ENCODE results near the gene SECISBP2L.

Gene SECISBP2L

DNA sequence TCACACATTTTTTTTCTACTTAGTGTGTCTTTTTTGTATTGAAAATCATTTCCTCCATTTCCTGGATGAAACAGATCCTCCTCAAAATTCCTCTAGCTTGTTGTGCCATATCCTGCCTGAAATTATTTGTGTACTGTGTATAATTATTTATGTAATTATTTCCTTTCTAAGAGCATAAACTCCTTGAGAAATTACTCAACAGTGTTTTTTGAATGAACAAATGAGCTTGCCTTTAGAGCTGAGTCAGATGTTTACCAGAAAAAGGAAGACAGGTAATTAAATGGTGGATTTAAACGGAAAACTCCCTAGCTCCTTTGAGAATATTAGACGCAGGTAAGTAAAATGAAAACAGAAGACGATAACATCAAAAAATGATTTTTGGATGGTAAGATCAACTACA, 13.2 kb upstream of the SECISBP2L start:
- no peaks in the 10 kb centered on the region for H3K36me3 ChIP-seq (ENCODE audit: insufficient read depth, low read length)
- H3K9ac ChIP-seq (ENCODE audit: low read depth, low read length): no peak overlapping the region
- TF ChIP-seq EZH2 (IDR thresholded peaks at IDR 0.05; ENCODE audit: borderline replicate concordance, low read depth, low read length, severe bottlenecking): no peak
- TF ChIP-seq, protein P1, sequence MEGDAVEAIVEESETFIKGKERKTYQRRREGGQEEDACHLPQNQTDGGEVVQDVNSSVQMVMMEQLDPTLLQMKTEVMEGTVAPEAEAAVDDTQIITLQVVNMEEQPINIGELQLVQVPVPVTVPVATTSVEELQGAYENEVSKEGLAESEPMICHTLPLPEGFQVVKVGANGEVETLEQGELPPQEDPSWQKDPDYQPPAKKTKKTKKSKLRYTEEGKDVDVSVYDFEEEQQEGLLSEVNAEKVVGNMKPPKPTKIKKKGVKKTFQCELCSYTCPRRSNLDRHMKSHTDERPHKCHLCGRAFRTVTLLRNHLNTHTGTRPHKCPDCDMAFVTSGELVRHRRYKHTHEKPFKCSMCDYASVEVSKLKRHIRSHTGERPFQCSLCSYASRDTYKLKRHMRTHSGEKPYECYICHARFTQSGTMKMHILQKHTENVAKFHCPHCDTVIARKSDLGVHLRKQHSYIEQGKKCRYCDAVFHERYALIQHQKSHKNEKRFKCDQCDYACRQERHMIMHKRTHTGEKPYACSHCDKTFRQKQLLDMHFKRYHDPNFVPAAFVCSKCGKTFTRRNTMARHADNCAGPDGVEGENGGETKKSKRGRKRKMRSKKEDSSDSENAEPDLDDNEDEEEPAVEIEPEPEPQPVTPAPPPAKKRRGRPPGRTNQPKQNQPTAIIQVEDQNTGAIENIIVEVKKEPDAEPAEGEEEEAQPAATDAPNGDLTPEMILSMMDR (IDR thresholded peaks at IDR 0.05; ENCODE audit: borderline replicate concordance, extremely low read depth, low read length, poor library complexity, severe bottlenecking): no peak
- peaks cover 5% of the 10 kb centered on the region; the same call in 1 of the 2 replicates for H3K4me1 ChIP-seq (ENCODE audit: insufficient read depth, low read length)
- no peak overlapping the region for H2AFZ ChIP-seq (ENCODE audit: low read depth, low read length)
- H3K79me2 ChIP-seq (ENCODE audit: insufficient read depth, low read length): no peaks in the 10 kb centered on the region
- DNase-seq (no peak), ATAC-seq (ENCODE audit: insufficient read depth, low read depth) (no peak)
- H3K27me3 ChIP-seq (ENCODE audit: insufficient read depth, low read length, poor library complexity): no peaks in the 10 kb centered on the region
- no peak overlapping the region for H3K4me2 ChIP-seq (ENCODE audit: insufficient read depth, low read length)
- H4K20me1 ChIP-seq (ENCODE audit: insufficient read depth, low read length): no peaks in the 10 kb centered on the region
- H3K27ac ChIP-seq (ENCODE audit: low read length): no peak overlapping the region
- no peak overlapping the region for H3K4me3 ChIP-seq (ENCODE audit: low read depth in 1 of 2, low read length in 2 of 2)
- no peaks in the 10 kb centered on the region for H3K9me3 ChIP-seq (ENCODE audit: insufficient read depth, low read length, severe bottlenecking)

DNA sequence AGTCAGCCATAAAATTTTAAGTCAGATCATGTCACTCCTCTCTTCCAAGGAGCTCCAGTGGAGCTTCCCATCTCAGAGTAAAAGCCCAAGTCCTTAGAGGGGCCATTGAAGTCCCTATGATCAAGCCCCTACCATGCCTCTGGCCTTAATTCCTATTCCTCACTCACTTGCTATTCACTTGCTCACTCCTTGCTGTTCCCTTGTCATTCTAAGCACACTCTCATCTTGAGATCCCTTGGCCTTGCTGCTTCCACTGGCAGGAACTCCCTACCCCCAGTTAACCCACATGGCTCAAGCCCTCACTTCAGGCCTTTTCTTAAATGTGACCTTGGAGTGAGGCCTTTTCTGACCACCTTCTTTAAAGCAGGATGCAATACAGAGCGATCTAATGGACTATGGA, 12.3 kb upstream of the SECISBP2L start:
- no peaks in the 10 kb centered on the region for H3K36me3 ChIP-seq (ENCODE audit: insufficient read depth, low read length)

DNA sequence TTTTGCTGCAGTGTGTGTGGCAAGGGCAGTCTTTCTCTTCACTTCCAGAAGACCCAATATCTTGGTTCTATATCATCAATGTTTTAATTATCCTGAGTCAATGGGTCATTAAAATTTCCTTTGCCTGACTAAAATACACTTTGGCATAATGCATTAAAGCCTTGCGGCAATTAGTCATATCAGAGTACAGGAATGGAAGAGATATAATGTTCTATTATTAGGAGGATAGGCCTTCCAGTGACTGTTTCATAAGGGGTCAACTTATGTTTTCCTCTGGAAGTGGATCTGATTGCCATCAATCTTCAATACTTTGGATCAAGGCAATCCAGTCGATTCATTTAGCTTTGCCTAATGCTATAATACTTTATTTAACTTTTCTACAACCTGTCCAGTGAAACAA, 9.4 kb upstream of the SECISBP2L start:
- H3K79me2 ChIP-seq (ENCODE audit: insufficient read depth, low read length): no peaks in the 10 kb centered on the region
- peaks cover under 1% of the 10 kb centered on the region; the same call in 1 of the 2 replicates for H3K4me1 ChIP-seq (ENCODE audit: insufficient read depth, low read length)
- H3K4me2 ChIP-seq (ENCODE audit: insufficient read depth, low read length): no peak overlapping the region
- no peaks in the 10 kb centered on the region for H3K36me3 ChIP-seq (ENCODE audit: insufficient read depth, low read length)
- no peaks in the 10 kb centered on the region for H3K27me3 ChIP-seq (ENCODE audit: insufficient read depth, low read length, poor library complexity)
- H3K4me3 ChIP-seq (ENCODE audit: low read depth in 1 of 2, low read length in 2 of 2): no peak overlapping the region
- H4K20me1 ChIP-seq (ENCODE audit: insufficient read depth, low read length): no peaks in the 10 kb centered on the region
- no peak overlapping the region for H3K27ac ChIP-seq (ENCODE audit: low read length)
- ATAC-seq (ENCODE audit: insufficient read depth, low read depth) (no peak), DNase-seq (no peak)
- H2AFZ ChIP-seq (ENCODE audit: low read depth, low read length): no peak overlapping the region
- no peak for TF ChIP-seq EZH2 (IDR thresholded peaks at IDR 0.05; ENCODE audit: borderline replicate concordance, low read depth, low read length, severe bottlenecking)
- TF ChIP-seq, protein P1 (IDR thresholded peaks at IDR 0.05; ENCODE audit: borderline replicate concordance, extremely low read depth, low read length, poor library complexity, severe bottlenecking): no peak
- no peak overlapping the region for H3K9ac ChIP-seq (ENCODE audit: low read depth, low read length)
- H3K9me3 ChIP-seq (ENCODE audit: insufficient read depth, low read length, severe bottlenecking): no peaks in the 10 kb centered on the region

More for the DNA sequence above, 12.3 kb upstream of the SECISBP2L start:
- peaks cover 5% of the 10 kb centered on the region; the same call in 1 of the 2 replicates for H3K4me1 ChIP-seq (ENCODE audit: insufficient read depth, low read length)
- no peaks in the 10 kb centered on the region for H3K27me3 ChIP-seq (ENCODE audit: insufficient read depth, low read length, poor library complexity)
- H3K79me2 ChIP-seq (ENCODE audit: insufficient read depth, low read length): no peaks in the 10 kb centered on the region
- H3K27ac ChIP-seq (ENCODE audit: low read length): no peak overlapping the region
- H4K20me1 ChIP-seq (ENCODE audit: insufficient read depth, low read length): no peaks in the 10 kb centered on the region
- H3K9ac ChIP-seq (ENCODE audit: low read depth, low read length): no peak overlapping the region
- no peak for ATAC-seq (ENCODE audit: insufficient read depth, low read depth)
- no peak overlapping the region for H3K4me3 ChIP-seq (ENCODE audit: low read depth in 1 of 2, low read length in 2 of 2)
- TF ChIP-seq, protein P1 (IDR thresholded peaks at IDR 0.05; ENCODE audit: borderline replicate concordance, extremely low read depth, low read length, poor library complexity, severe bottlenecking): no peak
- no peak for TF ChIP-seq EZH2 (IDR thresholded peaks at IDR 0.05; ENCODE audit: borderline replicate concordance, low read depth, low read length, severe bottlenecking)
- DNase-seq: no peak
- H3K4me2 ChIP-seq (ENCODE audit: insufficient read depth, low read length): no peak overlapping the region
- no peaks in the 10 kb centered on the region for H3K9me3 ChIP-seq (ENCODE audit: insufficient read depth, low read length, severe bottlenecking)
- H2AFZ ChIP-seq (ENCODE audit: low read depth, low read length): no peak overlapping the region

DNA sequence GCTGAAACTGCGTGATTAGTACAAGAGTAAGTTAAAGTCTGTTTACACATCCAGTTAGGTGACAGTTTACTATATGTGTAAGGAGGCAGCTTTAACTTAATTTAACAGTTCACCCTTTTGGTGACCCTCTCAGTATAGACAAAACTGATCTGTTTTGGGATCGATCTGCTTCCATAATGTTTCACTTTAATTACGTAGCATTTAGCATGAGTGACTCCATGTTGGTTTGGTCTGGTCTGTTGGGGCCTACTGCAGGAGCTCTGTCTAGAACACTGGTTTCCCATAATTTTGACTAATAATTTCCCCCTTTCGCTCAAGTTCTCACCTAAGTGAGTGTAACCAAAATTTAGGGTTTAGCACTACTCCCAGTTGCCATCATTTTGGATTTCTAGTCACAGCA, 6.4 kb upstream of the SECISBP2L start:
- no peak overlapping the region for H2AFZ ChIP-seq (ENCODE audit: low read depth, low read length)
- H3K9ac ChIP-seq (ENCODE audit: low read depth, low read length): no peak overlapping the region
- H3K4me2 ChIP-seq (ENCODE audit: insufficient read depth, low read length): no peak overlapping the region
- H3K4me3 ChIP-seq (ENCODE audit: low read depth in 1 of 2, low read length in 2 of 2): no peak overlapping the region
- no peaks in the 10 kb centered on the region for H3K4me1 ChIP-seq (ENCODE audit: insufficient read depth, low read length)
- no peak overlapping the region for H3K27ac ChIP-seq (ENCODE audit: low read length)
- no peaks in the 10 kb centered on the region for H3K9me3 ChIP-seq (ENCODE audit: insufficient read depth, low read length, severe bottlenecking)
- ATAC-seq (ENCODE audit: insufficient read depth, low read depth) (no peak), DNase-seq (no peak)
- no peaks in the 10 kb centered on the region for H3K79me2 ChIP-seq (ENCODE audit: insufficient read depth, low read length)
- H3K27me3 ChIP-seq (ENCODE audit: insufficient read depth, low read length, poor library complexity): no peaks in the 10 kb centered on the region
- TF ChIP-seq EZH2 (IDR thresholded peaks at IDR 0.05; ENCODE audit: borderline replicate concordance, low read depth, low read length, severe bottlenecking): no peak
- TF ChIP-seq, protein P1 (IDR thresholded peaks at IDR 0.05; ENCODE audit: borderline replicate concordance, extremely low read depth, low read length, poor library complexity, severe bottlenecking): no peak
- no peaks in the 10 kb centered on the region for H3K36me3 ChIP-seq (ENCODE audit: insufficient read depth, low read length)
- H4K20me1 ChIP-seq (ENCODE audit: insufficient read depth, low read length): no peaks in the 10 kb centered on the region
